ENCODE results near the gene ZC3H7B. TPM values are rescaled to one million over a fixed set of nuclear protein-coding genes. Genes with fewer than 3 reads are reported as not detected.
"Not testable (repeated sequence)": the region's sequence is repeated elsewhere in the genome, so short reads cannot be mapped to it uniquely, and the experiment has no call there.

Gene ZC3H7B
- polyA plus RNA-seq, 2 of the 4 experiments (the other 2 are of a cell fraction), result 12.4 to 22.8 TPM

DNA sequence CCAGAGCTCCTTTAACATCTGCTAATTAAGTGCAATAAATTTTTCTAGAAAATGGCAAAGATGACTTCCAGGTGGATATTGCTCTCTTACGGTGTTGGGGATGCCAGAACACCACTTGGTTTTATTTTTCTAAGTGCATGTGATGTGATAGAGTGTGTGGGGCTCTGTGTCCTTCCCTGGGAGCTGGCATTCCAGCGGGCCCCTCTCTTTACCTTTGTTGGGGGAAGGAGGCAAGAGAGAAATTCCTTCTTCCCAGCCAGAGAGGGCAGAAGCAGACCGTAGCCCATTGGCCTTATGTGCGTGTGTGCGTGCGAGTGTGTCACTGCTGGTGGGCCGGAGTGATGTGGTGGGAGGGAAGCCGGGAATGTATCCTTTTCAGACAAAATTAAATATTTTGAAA is 97.6 kb downstream of the ZC3H7B start:
- Histone ChIP-seq H3K4me1 (peaks cover 13% of the 10 kb centered on the region), H3K27ac (no peak overlapping the region), H3K4me2 (no peak overlapping the region), H3K4me3 (no peak overlapping the region), H3K9me3 (no peaks in the 10 kb centered on the region)
- ChIA-PET POLR2A (no interaction called here), CTCF (interaction anchor here (2.8 to 5.6 kb wide), 2 partner anchors 119 to 127 kb away, joined by 12 to 64 read pairs; no protein-coding TSS in a partner anchor)
- TF ChIP-seq HOXA7 (CRISPR knock-in tag; IDR thresholded peaks at IDR 0.05), result no peak
- TF ChIP-seq CBX8 (IDR thresholded peaks at IDR 0.05), result no peak
- TF ChIP-seq, protein P1, sequence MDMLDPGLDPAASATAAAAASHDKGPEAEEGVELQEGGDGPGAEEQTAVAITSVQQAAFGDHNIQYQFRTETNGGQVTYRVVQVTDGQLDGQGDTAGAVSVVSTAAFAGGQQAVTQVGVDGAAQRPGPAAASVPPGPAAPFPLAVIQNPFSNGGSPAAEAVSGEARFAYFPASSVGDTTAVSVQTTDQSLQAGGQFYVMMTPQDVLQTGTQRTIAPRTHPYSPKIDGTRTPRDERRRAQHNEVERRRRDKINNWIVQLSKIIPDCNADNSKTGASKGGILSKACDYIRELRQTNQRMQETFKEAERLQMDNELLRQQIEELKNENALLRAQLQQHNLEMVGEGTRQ (IDR thresholded peaks at IDR 0.05), result no peak
- no peak for TF ChIP-seq HEYL (CRISPR knock-in tag; IDR thresholded peaks at IDR 0.05)
- no peak for TF ChIP-seq ESRRA (IDR thresholded peaks at IDR 0.05; ENCODE audit: borderline replicate concordance, low read length)
- TF ChIP-seq, protein P2, sequence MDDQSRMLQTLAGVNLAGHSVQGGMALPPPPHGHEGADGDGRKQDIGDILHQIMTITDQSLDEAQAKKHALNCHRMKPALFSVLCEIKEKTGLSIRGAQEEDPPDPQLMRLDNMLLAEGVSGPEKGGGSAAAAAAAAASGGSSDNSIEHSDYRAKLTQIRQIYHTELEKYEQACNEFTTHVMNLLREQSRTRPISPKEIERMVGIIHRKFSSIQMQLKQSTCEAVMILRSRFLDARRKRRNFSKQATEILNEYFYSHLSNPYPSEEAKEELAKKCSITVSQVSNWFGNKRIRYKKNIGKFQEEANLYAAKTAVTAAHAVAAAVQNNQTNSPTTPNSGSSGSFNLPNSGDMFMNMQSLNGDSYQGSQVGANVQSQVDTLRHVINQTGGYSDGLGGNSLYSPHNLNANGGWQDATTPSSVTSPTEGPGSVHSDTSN (IDR thresholded peaks at IDR 0.05), result no peak
- TF ChIP-seq, protein P3, sequence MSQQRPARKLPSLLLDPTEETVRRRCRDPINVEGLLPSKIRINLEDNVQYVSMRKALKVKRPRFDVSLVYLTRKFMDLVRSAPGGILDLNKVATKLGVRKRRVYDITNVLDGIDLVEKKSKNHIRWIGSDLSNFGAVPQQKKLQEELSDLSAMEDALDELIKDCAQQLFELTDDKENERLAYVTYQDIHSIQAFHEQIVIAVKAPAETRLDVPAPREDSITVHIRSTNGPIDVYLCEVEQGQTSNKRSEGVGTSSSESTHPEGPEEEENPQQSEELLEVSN (IDR thresholded peaks at IDR 0.05; ENCODE audit: borderline replicate concordance, low read depth), result no peak
- TF ChIP-seq POLR2A (IDR thresholded peaks at IDR 0.05; ENCODE audit: low read length), result no peak
- TF ChIP-seq RARB (CRISPR knock-in tag; IDR thresholded peaks at IDR 0.05), result no peak
- no peak for TF ChIP-seq POLR2AphosphoS2 (conservative IDR thresholded peaks at IDR 0.05; ENCODE audit: low read length)
- no peak for TF ChIP-seq PHF8 (IDR thresholded peaks at IDR 0.05; ENCODE audit: borderline replicate concordance, low read depth)
- TF ChIP-seq, protein P4, sequence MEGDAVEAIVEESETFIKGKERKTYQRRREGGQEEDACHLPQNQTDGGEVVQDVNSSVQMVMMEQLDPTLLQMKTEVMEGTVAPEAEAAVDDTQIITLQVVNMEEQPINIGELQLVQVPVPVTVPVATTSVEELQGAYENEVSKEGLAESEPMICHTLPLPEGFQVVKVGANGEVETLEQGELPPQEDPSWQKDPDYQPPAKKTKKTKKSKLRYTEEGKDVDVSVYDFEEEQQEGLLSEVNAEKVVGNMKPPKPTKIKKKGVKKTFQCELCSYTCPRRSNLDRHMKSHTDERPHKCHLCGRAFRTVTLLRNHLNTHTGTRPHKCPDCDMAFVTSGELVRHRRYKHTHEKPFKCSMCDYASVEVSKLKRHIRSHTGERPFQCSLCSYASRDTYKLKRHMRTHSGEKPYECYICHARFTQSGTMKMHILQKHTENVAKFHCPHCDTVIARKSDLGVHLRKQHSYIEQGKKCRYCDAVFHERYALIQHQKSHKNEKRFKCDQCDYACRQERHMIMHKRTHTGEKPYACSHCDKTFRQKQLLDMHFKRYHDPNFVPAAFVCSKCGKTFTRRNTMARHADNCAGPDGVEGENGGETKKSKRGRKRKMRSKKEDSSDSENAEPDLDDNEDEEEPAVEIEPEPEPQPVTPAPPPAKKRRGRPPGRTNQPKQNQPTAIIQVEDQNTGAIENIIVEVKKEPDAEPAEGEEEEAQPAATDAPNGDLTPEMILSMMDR (IDR thresholded peaks at IDR 0.05), result no peak
- TF ChIP-seq CEBPB (IDR thresholded peaks at IDR 0.05), result no peak
- DNase-seq (ENCODE audit: low read depth in 1 of 2, low spot score in 1 of 2) (no peak), FAIRE-seq (no peak), ATAC-seq (no peak)
- 93% methylated on average over 8 of the region's 8 CpGs for WGBS (ENCODE audit: missing lambda C conversion rate)

DNA sequence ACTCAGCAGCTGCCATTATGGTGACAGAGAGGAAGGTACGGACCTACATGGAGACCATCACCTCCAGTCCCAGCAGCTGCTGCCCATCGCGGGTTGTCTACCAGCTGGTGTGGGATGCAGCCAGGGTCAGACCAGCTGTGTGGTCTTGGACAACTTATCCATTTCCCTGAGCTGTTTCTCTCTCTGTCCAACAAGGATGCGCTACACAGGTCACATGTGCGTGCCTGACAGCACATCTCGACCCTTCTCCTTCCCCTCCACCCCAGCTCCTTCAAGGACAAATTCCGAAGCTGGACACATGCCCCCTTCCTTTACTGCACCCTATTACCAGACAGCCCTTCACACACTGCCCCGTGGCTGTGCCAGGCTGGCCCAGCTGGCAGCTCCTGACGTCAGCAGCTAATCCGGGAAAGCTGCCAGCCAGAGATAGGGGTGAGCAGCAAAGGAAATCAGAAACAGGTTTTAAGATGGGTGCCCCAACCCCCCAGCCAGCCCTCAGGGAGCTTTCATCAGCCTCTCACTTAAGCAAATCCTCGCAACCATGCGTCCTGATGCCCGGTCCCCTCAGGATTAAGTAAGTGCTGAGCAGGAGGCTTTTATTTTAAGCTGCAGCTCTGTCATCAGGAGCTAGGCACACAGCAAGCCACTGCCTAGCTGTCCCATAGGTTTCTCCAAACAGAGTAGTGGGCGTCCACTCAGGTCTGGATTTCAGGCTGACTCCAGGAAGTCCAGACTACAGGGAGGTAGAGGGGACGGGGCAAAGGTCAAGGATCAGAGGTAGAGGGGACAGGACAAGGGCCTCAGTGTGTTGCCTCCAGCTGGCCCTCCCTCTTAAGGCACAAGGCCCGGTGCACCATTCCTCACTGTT is 100.7 kb downstream of the ZC3H7B start:
- TF ChIP-seq JUN (IDR thresholded peaks at IDR 0.05) (0 out of 5 replicates have a peak, but pooled peaks of 1 of the 2 experiments have one; percentile 18), SMC3 (IDR thresholded peaks at IDR 0.05) (no peak), EP300 (IDR thresholded peaks at IDR 0.05) (no peak)
- TF ChIP-seq, protein P1 (IDR thresholded peaks at IDR 0.05), result peak; percentile 42; the same call in 1 of the 2 replicates
- Histone ChIP-seq H3K27ac (peak overlapping the region; percentile 69 to 91), H3K4me2 (peak overlapping the region; percentile 76), H3K4me1 (peaks cover 13% of the 10 kb centered on the region), H3K4me3 (no peak overlapping the region), H3K9me3 (no peaks in the 10 kb centered on the region)
- ATAC-seq (peak; percentile 46 to 67; a peak in 5 of 6 replicates), DNase-seq (ENCODE audit: low read depth in 1 of 2, low spot score in 1 of 2) (peak; percentile 43 to 57), FAIRE-seq (no peak)
- ChIA-PET POLR2A (interaction anchor here (0.9 to 3.5 kb wide), 3 partner anchors 21 to 115 kb away, joined by 4 to 27 read pairs (median 18); partner anchors contain the start of genes TEF and TOB2), CTCF (interaction anchor here (0.8 to 9.7 kb wide), 9 partner anchors 8 to 155 kb away, joined by 3 to 196 read pairs (median 7); no protein-coding TSS in a partner anchor)
- WGBS (ENCODE audit: missing lambda C conversion rate), result 34% methylated on average over 12 of the region's 16 CpGs

DNA sequence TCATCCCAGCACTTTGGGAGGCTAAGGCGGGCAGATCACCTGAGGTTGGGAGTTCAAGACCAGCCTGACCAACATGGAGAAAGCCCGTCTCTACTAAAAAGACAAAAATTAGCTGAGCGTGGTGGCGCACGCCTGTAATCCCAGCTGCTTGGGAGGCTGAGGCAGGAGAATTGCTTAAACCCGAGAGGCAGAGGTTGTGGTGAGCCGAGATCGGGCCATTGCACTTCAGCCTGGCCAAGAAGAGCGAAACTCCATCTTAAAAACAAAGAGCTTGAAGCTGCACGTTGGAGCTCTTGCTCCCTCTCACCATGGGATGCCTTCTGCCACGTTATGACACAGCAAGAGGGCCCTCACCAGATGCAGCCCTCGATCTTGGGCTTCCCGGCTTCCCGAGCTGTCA is 101.5 kb downstream of the ZC3H7B start:
- WGBS (ENCODE audit: missing lambda C conversion rate), result 89% methylated on average over 14 of the region's 14 CpGs
- H3K9me3 ChIP-seq; H3K4me3 ChIP-seq; FAIRE-seq; ATAC-seq; H3K4me2 ChIP-seq; DNase-seq (ENCODE audit: low read depth in 1 of 2, low spot score in 1 of 2): not testable (repeated sequence)
- POLR2A ChIA-PET, result interaction anchor here (0.9 to 3.5 kb wide), 3 partner anchors 22 to 115 kb away, joined by 4 to 27 read pairs (median 18); partner anchors contain the start of genes TEF and TOB2
- CTCF ChIA-PET, result interaction anchor here (0.8 to 9.7 kb wide), 15 partner anchors 9 to 154 kb away, joined by 3 to 196 read pairs (median 7); partner anchors contain the start of genes ACO2, PHF5A and TEF
- Histone ChIP-seq H3K27ac (peak overlapping the region in 1 of 2 experiments; percentile 91; a peak in 3 of 6 replicates), H3K4me1 (peaks cover 13% of the 10 kb centered on the region)

Measured in A549 (cell line).